PFSK-1 (cell line): ENCODE data around the gene HOXD12.

Experiments
- FOXP2 ChIP-seq: optimal IDR thresholded peaks from 2 replicates; pipeline ENCODE3; 2011; ENCODE audit warnings: borderline replicate concordance, control low read depth, inconsistent platforms; ENCODE audit not compliant: insufficient read depth; ENCODE audit errors: extremely low read length, extremely low read depth
- POLR2AphosphoS5 ChIP-seq: IDR thresholded peaks from 2 replicates; pipeline ENCODE4 v1.6.1; 2012; ENCODE audit warnings: low read depth, mild to moderate bottlenecking, control low read depth, low read length, moderate library complexity
- TAF1 ChIP-seq: IDR thresholded peaks from 2 replicates; pipeline ENCODE4 v1.6.1; 2012; ENCODE audit warnings: low read length, control low read depth, borderline replicate concordance; ENCODE audit not compliant: insufficient read depth
- TF ChIP-seq, protein P1 (sequence below), 2 experiments: IDR thresholded peaks; 2 replicates each; pipeline versions ENCODE4 v1.6.1 to v1.8.0; 2011 to 2012; ENCODE audit warnings: low read depth in 2 of 2, low read length in 2 of 2, control low read depth in 1 of 2, inconsistent platforms in 1 of 2, mild to moderate bottlenecking in 1 of 2, moderate library complexity in 1 of 2; ENCODE audit not compliant: insufficient read depth in 1 of 2

DNA sequence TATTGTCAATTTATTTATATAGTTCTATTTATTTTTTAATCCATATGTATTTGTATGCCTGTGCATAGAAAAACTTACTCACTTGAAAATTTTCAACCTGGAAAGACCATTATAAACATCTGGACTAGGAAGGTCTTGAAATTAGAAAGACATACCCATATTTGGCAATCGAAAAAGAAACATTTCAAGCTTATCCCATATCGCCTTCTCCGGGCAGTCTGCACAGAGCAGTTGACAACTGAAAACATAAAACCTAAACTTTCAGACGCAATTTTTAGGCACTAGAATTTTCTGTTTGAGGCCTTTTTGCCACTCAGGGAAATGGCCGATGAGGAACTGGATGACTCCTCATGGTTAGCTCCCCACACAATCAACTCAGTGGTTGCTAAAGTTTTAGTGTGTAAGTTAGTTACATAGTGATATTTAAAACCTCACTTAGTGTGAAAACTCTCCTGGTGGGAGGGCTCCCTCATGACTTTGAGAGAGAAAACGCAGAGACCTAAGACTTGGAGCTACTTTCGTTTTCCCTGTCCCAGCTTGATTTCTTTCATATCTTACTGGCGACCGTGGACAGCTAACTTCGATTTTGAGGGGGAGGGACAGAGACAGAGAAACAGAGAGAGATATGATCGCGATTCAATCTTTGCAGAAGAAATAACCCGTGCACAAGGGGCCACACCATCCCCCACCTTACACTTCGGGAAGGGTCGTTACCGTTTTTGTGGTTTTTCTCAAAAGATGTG, 3.2 kb upstream of the HOXD12 start:
- TF ChIP-seq, protein P1, sequence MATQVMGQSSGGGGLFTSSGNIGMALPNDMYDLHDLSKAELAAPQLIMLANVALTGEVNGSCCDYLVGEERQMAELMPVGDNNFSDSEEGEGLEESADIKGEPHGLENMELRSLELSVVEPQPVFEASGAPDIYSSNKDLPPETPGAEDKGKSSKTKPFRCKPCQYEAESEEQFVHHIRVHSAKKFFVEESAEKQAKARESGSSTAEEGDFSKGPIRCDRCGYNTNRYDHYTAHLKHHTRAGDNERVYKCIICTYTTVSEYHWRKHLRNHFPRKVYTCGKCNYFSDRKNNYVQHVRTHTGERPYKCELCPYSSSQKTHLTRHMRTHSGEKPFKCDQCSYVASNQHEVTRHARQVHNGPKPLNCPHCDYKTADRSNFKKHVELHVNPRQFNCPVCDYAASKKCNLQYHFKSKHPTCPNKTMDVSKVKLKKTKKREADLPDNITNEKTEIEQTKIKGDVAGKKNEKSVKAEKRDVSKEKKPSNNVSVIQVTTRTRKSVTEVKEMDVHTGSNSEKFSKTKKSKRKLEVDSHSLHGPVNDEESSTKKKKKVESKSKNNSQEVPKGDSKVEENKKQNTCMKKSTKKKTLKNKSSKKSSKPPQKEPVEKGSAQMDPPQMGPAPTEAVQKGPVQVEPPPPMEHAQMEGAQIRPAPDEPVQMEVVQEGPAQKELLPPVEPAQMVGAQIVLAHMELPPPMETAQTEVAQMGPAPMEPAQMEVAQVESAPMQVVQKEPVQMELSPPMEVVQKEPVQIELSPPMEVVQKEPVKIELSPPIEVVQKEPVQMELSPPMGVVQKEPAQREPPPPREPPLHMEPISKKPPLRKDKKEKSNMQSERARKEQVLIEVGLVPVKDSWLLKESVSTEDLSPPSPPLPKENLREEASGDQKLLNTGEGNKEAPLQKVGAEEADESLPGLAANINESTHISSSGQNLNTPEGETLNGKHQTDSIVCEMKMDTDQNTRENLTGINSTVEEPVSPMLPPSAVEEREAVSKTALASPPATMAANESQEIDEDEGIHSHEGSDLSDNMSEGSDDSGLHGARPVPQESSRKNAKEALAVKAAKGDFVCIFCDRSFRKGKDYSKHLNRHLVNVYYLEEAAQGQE (IDR thresholded peaks at IDR 0.05; ENCODE audit: insufficient read depth in 1 of 2, low read depth in 2 of 2, low read length in 2 of 2) = no peak
- TF ChIP-seq POLR2AphosphoS5 = no peak
- no peak for TF ChIP-seq TAF1
- no peak for TF ChIP-seq FOXP2
